DND-41 (cell line): ENCODE results near the gene ATP6V0E1.

Source experiments
- CTCF ChIP-seq: IDR thresholded peaks from 2 replicates; pipeline ENCODE4 v1.5.1; 2012; ENCODE audit warnings: borderline replicate concordance, low read length, moderate library complexity, mild to moderate bottlenecking; ENCODE audit not compliant: poor library complexity, severe bottlenecking; ENCODE audit errors: extremely low read depth
- EZH2 ChIP-seq: IDR thresholded peaks from 3 replicates; pipeline ENCODE4 v1.6.1; 2012; ENCODE audit warnings: borderline replicate concordance, low read depth, mild to moderate bottlenecking, moderate library complexity, low read length, inconsistent platforms; ENCODE audit not compliant: severe bottlenecking

GRCh38 chr5:173001229-173001841 lies 17.8 kb downstream of the ATP6V0E1 start:
- TF ChIP-seq EZH2 (no peak), CTCF (no peak)
